ENCODE measurements around the gene ESR2.
A peak's percentile ranks its signal among the peaks of the same experiment; 100 is the strongest.
"Not testable (repeated sequence)": the region's sequence is repeated elsewhere in the genome, so short reads cannot be mapped to it uniquely, and the experiment has no call there.

ESR2 gene

GRCh38 chr14:64293976-64294671 lies at the start of gene ESR2:
ESR2 (minus strand) TSS chr14:64294371; CDS start chr14:64282985, 11,386 bp downstream.
- DNase-seq, result no peak

DNA sequence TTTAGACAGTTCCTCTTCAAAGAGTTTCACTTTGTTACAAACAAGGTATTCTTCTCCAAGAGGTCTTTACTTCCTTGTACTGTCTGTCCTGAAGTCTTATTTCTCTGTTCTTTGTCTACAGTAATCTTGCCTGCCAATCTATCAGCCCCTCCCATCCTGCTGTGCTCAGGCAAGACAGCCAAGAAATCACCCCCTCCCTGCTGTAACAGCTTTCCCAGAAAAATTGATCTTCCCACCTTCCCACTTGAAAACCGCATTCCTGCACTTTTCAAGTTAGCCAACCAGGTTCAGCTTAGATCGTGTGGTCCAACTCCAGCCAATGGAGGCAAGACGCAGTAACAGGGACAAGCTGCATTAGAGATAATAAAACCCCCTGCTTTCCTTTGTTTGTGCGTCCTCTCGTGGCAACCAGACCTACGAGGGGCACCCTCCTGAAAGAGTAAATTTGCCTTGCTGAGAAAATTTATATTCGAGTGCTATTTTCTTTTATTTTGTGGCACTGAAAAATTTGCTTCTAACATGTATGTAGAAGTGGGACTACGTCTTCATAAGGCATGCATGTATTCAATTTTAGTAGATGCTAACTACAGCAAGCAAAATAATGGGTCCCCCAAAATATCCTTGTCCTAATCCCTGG lies 46.5 kb upstream of the ESR2 start:
- DNase-seq, result no peak

- DNase-seq, result peak; percentile 92
Measured at GRCh38 chr14:64338616-64339316, 44.6 kb upstream of the ESR2 start.

DNA sequence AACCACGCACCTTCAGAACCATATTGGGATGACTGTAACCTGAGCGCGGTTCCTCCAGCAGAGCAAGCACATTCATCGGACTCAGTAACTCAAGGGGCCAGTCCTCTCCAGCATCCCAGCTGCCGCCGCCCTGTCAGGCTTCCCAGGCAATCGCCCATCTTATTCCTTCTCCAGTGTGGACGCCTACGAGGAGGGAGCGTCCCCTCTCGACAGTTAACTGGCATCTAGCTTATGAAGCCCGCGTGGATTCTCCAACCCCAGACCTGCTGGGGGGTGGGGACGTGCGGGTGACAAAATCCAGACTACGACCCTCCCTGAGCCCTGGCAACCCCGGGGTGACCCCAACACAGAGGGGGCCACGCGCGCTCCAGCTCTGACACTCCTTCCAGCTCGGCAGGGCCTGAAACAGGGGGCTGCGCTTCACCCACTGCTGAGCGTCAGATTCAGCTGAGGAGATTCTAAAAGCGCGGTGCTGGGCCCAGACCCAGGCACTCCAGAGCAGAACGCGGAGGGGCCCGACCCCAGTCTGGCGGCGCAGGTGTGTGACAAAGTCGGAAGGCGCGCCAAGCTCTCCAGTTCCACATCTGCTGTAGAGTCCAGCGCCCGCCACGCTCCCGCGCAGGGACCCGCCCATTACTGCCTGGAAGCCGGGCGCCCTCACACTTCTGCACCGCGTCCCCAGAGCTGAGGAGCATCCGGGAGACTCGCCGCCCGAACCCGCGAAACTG lies 43.9 kb upstream of the ESR2 start:
- DNase-seq, result peak; percentile 27

- no peak for DNase-seq
Measured at GRCh38 chr14:64329149-64329548, 35.0 kb upstream of the ESR2 start.

DNA sequence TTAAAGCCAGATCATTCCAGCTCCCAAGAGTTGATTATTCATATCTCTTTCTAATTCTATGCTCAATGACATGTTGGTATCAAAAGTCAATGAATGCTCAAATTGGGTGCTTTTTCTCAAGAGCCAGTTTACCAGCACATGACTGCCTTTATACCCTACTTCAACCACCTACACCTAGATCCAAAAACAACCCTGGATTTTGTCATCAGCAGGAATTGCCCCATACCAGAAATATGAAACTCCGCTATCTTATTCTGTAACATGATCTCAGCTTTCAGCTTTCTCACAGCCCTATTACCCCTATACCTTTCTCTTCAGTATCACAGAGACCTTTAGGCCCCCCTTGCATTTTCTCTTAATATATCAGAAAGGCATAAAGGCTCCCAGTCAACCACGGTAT lies 32.3 kb upstream of the ESR2 start:
- DNase-seq, result no peak

DNA sequence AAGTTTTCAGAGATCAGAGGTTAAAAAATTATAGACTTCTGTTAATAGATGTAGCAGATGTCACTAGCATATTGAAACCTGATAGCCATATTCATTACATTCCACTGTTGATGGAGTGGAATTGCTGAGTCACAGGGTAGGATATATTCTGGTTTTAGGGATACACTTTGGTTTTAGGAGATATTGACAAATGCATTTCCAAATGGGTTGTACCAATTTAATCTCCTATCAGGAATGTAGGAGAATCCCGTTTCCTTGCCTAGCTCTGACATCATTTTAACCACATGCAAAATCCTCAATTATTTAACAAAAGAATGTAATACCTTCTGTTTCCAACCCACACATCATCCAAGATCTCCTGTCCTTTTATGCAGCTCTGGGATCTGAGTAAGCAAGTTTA lies 30.7 kb upstream of the ESR2 start:
- no peak for DNase-seq

- DNase-seq, result no peak
Measured at GRCh38 chr14:64324461-64324860, 30.3 kb upstream of the ESR2 start.

- not testable (repeated sequence) for DNase-seq
Measured at GRCh38 chr14:64320362-64320761, 26.2 kb upstream of the ESR2 start.

DNA sequence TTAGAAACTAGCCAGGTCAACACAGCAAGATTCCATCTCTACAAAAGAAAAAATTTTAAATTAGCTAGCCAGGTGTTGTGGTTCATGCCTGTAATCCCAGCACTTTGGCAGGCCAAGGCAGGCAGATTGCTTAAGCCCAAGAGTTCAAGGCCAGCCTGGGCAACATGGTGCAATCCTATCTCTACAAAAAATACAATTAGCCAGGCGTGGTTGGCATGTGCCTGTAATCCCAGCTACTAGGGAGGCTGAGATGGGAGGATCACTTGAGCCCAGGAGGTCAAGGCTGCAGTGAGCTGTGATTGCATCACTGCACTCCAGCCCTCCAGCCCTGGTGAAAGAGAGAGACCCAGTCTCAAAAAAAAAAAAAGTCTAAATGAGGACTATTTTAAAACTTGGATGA lies 24.5 kb upstream of the ESR2 start:
- DNase-seq, result not testable (repeated sequence)

DNA sequence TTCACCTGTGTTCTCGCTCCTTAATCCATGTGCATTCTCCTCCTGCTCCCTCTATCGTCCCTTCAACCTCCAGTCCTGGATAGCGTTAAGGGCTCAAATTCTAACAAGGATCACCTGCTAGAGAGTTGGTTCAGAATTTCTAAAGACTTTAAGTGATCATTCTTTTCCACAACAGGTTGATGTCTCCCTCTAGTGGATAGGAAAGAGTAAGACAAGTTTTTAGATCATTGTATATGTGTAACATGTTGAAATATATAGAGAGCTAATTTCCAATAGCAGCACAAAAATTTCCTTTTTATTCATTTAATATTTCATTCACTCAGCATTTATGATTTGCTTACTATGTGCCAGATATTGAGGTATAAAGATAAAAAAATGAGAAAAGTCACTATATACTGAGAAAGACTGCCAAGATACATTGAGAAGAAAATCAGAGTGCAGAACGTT lies 9.3 kb upstream of the ESR2 start:
- no peak for DNase-seq

DNA sequence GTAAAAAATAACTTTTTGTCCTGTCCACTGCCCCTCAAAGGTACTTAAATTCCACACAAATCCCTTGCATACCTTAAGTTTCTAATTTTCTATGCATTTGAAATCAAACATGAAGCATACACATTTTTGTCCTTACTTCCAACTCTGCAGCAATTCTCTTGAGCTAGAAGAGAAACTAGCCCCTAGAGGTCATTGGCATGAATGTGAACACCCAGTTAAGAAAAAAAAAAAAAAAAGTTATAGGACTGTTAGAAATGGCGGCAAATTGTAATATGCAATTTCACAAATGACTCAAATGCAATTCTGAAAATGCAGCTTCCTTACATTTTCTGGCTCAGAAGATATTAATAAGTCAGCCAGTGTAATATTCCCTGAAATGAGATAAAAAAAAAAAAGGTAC lies 4.6 kb upstream of the ESR2 start:
- no peak for DNase-seq

- DNase-seq, result no peak
Measured at GRCh38 chr14:64296561-64296960, 2.4 kb upstream of the ESR2 start.

GRCh38 chr14:64294672-64295413 lies 672 bp upstream of the ESR2 start:
- peak; percentile 16 for DNase-seq

GRCh38 chr14:64292197-64292596 lies 2.0 kb downstream of the ESR2 start:
- DNase-seq, result no peak

- no peak for DNase-seq
Measured at GRCh38 chr14:64289571-64289970, 4.6 kb downstream of the ESR2 start.

DNA sequence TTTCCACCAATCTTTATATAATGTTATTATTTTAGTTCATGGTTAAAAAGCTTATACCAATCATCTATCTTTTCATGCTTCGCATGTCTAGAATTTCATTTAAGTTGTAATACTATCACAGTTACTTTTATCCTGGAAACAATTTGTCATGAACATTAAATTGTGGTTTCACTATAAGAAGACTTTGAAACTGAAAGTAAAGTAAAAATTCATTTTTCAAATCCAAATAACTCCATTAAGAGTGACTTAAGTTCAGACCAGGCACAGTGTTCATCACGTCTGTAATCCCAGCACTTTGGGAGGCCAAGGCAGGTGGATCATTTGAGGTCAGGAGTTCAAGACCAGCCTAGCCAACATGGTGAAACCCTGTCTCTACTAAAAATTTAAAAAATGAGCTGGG lies 12.4 kb downstream of the ESR2 start:
- no peak for DNase-seq

DNA sequence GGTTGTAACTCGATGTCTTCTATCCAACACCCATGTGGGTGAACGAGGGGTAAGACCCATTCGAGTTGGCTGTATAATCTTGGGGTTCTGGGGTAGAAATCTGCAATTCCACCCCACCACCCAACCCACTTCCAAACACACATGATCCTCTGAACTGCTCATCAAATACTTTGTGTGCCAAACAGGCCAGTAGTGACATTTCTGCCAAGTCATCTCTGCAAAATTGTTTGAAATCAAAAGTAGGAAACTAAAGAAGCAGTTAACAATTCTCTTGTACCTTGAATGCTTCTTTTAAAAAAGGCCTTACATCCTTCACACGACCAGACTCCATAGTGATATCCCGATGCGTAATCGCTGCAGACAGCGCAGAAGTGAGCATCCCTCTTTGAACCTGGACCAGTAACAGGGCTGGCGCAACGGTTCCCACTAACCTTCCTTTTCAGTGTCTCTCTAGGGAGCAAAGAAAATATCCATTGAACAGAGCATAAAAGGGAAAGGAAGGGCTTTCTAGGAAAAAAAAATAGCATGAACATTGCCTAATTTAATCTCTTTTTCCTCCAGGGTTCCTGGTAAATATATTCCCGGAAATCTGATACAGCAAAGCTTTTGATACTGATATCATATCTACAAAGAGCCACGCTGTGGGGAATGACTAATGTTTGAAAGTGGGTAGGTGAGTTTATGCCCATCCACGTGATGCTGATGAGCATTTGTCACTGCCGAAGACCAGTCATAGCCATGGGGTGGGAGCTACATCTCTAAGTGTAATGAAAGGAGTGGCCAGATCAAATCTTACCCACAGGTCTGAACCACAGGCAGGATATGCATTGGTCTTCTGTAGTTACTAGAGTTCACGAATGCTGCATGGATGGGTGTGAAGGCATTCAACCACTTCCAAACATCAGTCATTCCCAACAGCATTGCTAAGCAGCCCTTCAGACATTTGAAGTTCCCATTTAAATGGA lies 14.2 kb downstream of the ESR2 start:
- DNase-seq, result no peak

GRCh38 chr14:64278458-64278857 lies 15.7 kb downstream of the ESR2 start:
- DNase-seq, result no peak

- no peak for DNase-seq
Measured at GRCh38 chr14:64272019-64272418, 22.2 kb downstream of the ESR2 start.

GRCh38 chr14:64266239-64266638 lies 27.9 kb downstream of the ESR2 start:
- DNase-seq, result no peak
